Measurements from ENCODE around the gene YPEL1.

DNA sequence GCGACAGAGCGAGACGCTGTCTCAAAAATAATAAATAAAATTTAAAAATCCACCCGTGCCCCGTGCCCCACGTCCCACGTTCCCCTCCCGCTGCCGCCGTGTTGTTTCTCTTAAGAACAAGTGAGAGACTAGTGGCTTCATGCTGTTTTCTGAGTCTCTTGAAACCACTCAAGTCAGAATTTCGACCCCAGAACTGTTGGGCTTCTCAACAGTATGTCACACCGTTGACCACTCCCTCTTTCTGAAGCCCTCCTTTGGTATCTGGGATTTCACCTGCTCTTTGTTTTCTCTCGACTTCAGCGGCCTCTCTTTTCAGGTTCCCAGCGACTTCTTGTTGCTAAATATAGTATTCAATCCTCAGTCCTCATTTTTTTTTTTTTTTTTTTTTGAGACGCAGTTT lies 68.8 kb downstream of the YPEL1 start:
- TF ChIP-seq POLR2A (IDR thresholded peaks at IDR 0.05; ENCODE audit: borderline replicate concordance, extremely low read depth, insufficient read depth, insufficient read length) (no peak), EZH2 (IDR thresholded peaks at IDR 0.05) (no peak), RAD21 (IDR thresholded peaks at IDR 0.05; ENCODE audit: low read depth) (no peak), CEBPB (IDR thresholded peaks at IDR 0.05; ENCODE audit: low read depth) (no peak), POLR2AphosphoS5 (IDR thresholded peaks at IDR 0.05; ENCODE audit: low read depth, low read length) (no peak), SP1 (IDR thresholded peaks at IDR 0.05; ENCODE audit: low read depth) (no peak), SRF (IDR thresholded peaks at IDR 0.05; ENCODE audit: low read depth) (no peak), TCF7L2 (IDR thresholded peaks at IDR 0.05; ENCODE audit: borderline replicate concordance, extremely low read depth, insufficient read depth, insufficient read length) (no peak)
- TF ChIP-seq, protein P1, sequence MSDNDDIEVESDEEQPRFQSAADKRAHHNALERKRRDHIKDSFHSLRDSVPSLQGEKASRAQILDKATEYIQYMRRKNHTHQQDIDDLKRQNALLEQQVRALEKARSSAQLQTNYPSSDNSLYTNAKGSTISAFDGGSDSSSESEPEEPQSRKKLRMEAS (IDR thresholded peaks at IDR 0.05), result no peak
- TF ChIP-seq, protein P2, sequence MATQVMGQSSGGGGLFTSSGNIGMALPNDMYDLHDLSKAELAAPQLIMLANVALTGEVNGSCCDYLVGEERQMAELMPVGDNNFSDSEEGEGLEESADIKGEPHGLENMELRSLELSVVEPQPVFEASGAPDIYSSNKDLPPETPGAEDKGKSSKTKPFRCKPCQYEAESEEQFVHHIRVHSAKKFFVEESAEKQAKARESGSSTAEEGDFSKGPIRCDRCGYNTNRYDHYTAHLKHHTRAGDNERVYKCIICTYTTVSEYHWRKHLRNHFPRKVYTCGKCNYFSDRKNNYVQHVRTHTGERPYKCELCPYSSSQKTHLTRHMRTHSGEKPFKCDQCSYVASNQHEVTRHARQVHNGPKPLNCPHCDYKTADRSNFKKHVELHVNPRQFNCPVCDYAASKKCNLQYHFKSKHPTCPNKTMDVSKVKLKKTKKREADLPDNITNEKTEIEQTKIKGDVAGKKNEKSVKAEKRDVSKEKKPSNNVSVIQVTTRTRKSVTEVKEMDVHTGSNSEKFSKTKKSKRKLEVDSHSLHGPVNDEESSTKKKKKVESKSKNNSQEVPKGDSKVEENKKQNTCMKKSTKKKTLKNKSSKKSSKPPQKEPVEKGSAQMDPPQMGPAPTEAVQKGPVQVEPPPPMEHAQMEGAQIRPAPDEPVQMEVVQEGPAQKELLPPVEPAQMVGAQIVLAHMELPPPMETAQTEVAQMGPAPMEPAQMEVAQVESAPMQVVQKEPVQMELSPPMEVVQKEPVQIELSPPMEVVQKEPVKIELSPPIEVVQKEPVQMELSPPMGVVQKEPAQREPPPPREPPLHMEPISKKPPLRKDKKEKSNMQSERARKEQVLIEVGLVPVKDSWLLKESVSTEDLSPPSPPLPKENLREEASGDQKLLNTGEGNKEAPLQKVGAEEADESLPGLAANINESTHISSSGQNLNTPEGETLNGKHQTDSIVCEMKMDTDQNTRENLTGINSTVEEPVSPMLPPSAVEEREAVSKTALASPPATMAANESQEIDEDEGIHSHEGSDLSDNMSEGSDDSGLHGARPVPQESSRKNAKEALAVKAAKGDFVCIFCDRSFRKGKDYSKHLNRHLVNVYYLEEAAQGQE (IDR thresholded peaks at IDR 0.05; ENCODE audit: low read depth), result no peak
- TF ChIP-seq, protein P3, sequence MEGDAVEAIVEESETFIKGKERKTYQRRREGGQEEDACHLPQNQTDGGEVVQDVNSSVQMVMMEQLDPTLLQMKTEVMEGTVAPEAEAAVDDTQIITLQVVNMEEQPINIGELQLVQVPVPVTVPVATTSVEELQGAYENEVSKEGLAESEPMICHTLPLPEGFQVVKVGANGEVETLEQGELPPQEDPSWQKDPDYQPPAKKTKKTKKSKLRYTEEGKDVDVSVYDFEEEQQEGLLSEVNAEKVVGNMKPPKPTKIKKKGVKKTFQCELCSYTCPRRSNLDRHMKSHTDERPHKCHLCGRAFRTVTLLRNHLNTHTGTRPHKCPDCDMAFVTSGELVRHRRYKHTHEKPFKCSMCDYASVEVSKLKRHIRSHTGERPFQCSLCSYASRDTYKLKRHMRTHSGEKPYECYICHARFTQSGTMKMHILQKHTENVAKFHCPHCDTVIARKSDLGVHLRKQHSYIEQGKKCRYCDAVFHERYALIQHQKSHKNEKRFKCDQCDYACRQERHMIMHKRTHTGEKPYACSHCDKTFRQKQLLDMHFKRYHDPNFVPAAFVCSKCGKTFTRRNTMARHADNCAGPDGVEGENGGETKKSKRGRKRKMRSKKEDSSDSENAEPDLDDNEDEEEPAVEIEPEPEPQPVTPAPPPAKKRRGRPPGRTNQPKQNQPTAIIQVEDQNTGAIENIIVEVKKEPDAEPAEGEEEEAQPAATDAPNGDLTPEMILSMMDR (IDR thresholded peaks at IDR 0.05 in 2 of 3, conservative IDR thresholded peaks at IDR 0.05 in 1 of 3; ENCODE audit: borderline replicate concordance in 1 of 3, insufficient read depth in 1 of 3, low read depth in 2 of 3, low read length in 2 of 3), result no peak
